GM19099 (cell line): ENCODE measurements around the gene MACROD2.

Experiments used
- POLR2A ChIP-seq: IDR thresholded peaks from 3 replicates; pipeline ENCODE4 v1.6.1; 2011; ENCODE audit warnings: low read depth; ENCODE audit not compliant: insufficient read length; ENCODE audit errors: extremely low read depth

The MACROD2 gene

DNA sequence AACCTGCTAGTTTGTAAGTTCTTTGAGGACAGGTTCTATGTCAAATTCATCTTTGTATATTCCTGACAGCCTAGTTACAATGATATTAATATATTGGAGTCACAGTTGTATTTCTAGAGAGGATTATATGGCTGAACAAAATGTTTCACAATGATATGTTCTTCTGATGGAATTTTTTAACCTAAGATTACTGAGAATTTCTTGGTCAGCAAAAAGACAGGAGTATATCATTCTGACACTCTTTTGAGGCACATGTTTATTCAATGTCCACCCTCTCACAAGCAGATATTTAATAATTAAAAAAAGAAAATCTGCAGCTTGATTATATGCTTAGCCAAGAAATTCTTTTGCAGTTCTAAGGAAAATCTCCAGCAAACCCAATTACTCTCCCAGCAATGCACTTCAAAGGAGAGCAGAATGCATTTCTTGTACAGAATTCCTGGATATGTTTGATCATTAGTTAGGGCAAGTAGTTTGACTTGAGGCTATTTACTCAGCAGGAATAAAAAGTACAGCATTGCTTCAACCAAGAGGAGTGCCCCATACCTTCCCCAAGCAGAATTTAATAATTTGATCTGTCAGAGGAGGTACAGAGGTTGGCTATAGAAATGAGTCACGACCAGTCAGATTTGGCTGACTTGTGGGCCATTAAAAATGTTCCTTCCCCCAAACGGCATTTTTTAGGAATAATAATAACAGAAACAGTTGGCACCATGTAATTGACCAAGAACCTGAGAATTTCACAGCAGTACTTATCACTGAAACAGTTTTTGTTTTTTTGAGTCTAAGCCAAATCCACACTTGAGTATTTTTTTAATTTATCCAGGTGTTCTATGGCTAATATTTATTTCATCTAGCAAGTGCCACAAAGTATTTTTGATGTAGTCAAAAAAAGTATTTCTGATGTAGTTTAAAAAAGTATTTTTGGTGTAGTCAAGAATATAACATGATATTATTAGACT lies 850.2 kb downstream of the MACROD2 start:
- no peak for TF ChIP-seq POLR2A

DNA sequence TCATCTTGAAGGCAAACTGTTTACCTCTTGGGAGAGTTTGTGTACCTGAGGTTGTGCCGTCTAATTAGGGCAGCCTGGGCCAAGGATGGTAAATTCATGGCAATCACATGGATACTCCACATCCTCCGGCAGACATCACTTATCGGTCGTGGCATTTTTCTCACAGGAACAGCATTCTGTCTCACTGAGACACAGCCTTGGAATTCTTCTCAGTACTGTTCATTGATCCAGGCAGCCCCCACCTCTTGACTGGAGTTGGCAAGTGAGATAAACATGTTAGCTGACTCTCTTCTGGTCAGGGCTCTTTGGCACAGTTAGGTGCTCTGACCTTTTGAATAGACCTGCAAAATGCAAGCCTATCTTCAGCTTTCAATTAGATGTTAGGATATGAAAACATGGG lies 853.5 kb downstream of the MACROD2 start:
- TF ChIP-seq POLR2A: no peak

GRCh38 chr20:14853079-14853478 lies 857.8 kb downstream of the MACROD2 start:
- TF ChIP-seq POLR2A: no peak

DNA sequence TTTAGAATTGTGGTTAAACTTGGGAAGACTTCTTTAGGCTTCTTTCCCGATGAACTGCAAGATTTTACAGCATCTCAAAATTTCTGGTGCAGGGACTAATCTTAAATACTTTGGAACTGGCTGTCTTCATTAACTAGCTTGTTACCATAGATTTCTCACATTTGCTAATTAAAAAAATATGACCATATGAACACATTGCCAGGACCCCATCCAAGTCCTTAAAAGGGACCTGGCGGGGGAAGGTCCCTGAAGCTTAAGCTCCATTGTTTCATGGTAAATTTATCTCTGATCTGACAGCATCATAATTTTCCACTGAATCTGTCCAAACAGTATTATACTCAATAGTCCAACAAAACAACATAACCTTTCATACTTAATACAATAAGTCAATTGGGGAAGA lies 859.9 kb downstream of the MACROD2 start:
- TF ChIP-seq POLR2A: no peak

GRCh38 chr20:14859627-14860026 lies 864.3 kb downstream of the MACROD2 start:
- no peak for TF ChIP-seq POLR2A

DNA sequence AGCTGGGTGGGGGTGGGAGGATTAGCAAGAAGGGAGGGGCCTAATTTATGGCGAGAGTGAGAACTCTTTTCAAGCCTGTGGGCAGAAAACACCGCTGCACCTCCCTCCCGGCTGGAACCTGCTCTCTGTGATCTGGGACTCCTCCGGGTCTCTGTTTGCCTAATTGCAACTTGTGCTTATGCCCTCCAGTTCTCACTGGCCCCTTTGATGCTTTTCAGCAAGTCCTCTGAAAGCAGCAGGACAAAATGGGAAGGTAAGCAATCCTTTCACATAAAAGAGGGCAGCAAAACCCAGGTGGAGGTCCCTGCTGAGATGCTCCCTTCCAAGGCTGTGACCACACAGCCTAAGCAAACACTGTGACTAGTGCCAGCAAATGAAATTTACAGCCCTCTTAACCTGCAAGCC lies 865.1 kb downstream of the MACROD2 start:
- no peak for TF ChIP-seq POLR2A

- TF ChIP-seq POLR2A: no peak
Observed at GRCh38 chr20:14861028-14861699, 865.8 kb downstream of the MACROD2 start.

DNA sequence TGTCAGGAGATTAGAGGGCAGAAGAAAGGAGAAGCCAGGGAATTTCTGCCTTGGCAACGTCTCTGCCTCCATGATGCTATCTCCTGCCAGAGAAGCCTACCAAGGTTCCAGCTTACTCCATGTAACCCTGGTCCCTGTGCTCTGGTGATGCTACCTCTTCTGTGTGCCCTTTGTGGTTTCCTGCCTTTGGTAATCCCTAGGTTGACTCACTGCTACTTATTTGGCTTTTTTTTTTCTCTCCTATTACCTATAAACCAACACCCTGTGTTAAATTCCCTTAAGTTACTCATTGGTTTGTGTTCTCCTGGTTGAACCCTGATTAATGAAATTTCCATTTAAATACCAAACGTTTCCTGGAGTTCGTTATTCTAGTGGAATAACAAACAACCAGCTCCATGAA lies 869.9 kb downstream of the MACROD2 start:
- no peak for TF ChIP-seq POLR2A

DNA sequence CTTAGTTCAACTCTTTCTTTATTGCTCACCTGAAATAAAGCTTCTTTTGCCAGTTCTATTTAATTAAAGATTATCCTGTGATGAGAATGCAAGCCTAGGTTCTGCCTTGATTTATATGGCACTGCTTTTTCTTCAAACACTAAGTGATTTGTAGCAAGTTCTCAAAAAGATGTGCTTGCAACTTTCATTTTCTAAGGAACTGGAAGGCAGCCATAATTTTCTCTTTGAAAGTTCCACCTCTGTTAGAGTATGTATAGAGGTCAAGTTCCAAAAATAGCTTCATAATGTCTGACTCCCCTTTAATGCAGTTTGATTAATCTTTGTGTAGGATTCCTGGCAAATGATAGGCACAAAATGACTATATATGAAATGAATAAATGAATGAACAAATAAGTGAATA lies 870.4 kb downstream of the MACROD2 start:
- no peak for TF ChIP-seq POLR2A

GRCh38 chr20:14866841-14867514 lies 871.7 kb downstream of the MACROD2 start:
- TF ChIP-seq POLR2A: no peak

DNA sequence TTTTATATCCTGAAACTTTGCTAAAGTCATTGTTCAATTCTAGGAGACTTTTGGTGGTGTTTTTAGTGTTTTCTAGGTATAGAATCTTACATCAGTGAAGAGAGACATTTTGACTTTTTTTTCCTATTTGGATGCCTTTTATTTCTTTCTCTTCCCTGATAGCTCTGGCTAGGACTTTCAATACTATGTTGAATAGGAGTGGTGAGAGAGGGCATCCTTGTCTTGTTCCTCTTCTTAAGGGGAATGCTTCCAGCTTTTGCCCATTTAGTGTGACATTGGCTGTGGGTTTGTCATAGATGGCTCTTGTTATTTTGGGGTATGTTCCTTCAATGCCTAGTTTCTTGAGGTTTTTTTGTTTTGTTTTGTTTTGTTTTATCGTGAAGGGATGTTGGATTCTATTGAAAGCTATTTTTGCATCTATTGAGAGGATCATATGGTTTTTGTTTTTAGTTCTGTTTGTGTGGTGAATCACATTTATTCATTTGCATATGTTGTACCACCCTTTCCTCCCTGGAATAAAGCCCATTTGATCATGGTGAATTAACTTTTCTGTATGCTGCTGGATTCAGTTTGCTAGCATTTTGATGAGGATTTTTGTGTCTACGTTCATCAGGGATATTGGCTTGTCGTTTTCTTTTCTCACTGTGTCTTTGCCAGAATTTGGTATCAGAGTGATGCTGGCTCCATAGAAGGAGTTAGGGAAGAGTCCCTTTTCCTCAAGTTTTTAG lies 882.1 kb downstream of the MACROD2 start:
- no peak for TF ChIP-seq POLR2A

DNA sequence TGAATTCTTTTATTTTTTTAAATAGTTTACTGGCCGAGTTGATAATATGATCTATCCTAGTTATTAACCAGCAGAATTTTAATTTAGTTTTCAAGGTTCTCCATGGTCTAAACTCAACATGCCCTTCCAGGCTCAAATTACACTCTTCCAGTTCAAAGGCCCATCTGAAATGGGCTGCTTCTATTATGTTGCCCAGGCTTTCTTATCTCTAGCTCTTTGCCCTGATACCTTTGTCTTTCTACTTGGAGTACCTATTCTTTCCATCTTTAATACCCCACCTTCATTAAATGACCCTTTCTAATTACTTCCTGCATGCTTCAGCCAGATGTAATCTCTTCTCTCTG lies 883.3 kb downstream of the MACROD2 start:
- TF ChIP-seq POLR2A: no peak

GRCh38 chr20:14879020-14879697 lies 883.8 kb downstream of the MACROD2 start:
- TF ChIP-seq POLR2A: no peak

DNA sequence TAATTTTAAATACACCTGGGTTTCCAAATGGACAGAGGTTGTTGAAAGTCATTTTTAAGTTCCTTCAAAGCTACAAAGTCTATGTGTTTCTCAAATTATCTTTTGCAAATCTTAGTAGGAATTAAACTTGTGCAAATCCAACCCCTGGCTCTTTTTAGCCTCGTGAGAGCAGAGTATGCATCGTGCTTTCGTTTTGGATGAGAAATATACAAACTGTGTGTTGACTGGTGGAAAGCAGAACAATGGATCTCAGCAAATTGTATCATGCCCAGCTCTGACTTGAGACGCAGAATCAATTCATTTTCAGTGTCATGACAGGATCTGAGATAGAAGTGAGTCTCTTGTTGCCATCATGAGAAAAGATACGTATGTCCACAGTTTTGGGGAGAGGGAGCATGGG lies 884.5 kb downstream of the MACROD2 start:
- TF ChIP-seq POLR2A: no peak
